Kidney epithelial cell (primary cell): ENCODE data around the gene PHLDA3. TPM values are rescaled to one million over a fixed set of nuclear protein-coding genes. Genes with fewer than 3 reads are reported as not detected.

Experiments
- DNase-seq: peaks from one replicate; pipeline ENCODE4 v3.0.0-alpha.2; 2010; ENCODE audit warnings: low read depth
- H3K27me3 ChIP-seq: 2 replicates; pipeline ENCODE4 v1.6.0; 2011; ENCODE audit warnings: low read length; ENCODE audit not compliant: control insufficient read depth, insufficient read depth
- H3K36me3 ChIP-seq: 2 replicates; pipeline ENCODE4 v1.5.1; 2011; ENCODE audit warnings: low read length; ENCODE audit not compliant: control insufficient read depth, insufficient read depth
- H3K4me3 ChIP-seq: 2 replicates; pipeline ENCODE4 v1.5.1; 2011; ENCODE audit warnings: low read depth, mild to moderate bottlenecking, control low read depth, low read length
- total RNA-seq: library from RNA; depleted of rRNA; stranded (reverse); fragments of >200 nt; gene quantifications from 2 replicates; pipeline ENCODE4 v1.2.3, GENCODE V29; 2015
- TF ChIP-seq, protein P1 (sequence below): IDR thresholded peaks from 2 replicates; pipeline ENCODE4 v1.5.1; 2011; ENCODE audit warnings: mild to moderate bottlenecking, moderate library complexity, low read length, control low read depth, inconsistent platforms; ENCODE audit not compliant: insufficient read depth, poor library complexity, severe bottlenecking

The PHLDA3 gene
- total RNA-seq, 1 donor from 2014 or later, result 130 TPM

DNA sequence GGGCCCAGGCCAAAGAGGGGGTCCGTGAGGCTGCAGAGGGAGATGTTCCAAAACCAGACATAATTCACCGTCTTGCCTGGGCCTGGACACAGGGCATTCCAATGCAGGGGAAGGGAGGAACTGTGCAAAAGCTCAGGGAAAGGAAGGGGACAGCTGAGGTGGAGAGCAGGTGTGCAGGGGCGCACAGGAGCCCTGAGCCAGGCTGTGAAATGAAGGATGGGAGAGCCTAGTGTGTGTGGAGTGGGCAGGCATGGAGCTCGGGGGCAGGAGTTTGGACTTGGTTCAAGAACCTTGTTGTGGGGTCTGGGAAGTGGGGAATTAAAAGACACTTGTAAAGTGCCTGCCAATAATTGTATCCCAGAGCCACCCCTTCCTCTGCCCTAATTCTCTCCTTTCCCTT is 49.7 kb downstream of the PHLDA3 start:
- TF ChIP-seq, protein P1, sequence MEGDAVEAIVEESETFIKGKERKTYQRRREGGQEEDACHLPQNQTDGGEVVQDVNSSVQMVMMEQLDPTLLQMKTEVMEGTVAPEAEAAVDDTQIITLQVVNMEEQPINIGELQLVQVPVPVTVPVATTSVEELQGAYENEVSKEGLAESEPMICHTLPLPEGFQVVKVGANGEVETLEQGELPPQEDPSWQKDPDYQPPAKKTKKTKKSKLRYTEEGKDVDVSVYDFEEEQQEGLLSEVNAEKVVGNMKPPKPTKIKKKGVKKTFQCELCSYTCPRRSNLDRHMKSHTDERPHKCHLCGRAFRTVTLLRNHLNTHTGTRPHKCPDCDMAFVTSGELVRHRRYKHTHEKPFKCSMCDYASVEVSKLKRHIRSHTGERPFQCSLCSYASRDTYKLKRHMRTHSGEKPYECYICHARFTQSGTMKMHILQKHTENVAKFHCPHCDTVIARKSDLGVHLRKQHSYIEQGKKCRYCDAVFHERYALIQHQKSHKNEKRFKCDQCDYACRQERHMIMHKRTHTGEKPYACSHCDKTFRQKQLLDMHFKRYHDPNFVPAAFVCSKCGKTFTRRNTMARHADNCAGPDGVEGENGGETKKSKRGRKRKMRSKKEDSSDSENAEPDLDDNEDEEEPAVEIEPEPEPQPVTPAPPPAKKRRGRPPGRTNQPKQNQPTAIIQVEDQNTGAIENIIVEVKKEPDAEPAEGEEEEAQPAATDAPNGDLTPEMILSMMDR, result no peak
- peaks cover 10% of the 10 kb centered on the region for H3K27me3 ChIP-seq
- no peaks in the 10 kb centered on the region for H3K36me3 ChIP-seq
- no peak for DNase-seq
- no peak overlapping the region for H3K4me3 ChIP-seq

DNA sequence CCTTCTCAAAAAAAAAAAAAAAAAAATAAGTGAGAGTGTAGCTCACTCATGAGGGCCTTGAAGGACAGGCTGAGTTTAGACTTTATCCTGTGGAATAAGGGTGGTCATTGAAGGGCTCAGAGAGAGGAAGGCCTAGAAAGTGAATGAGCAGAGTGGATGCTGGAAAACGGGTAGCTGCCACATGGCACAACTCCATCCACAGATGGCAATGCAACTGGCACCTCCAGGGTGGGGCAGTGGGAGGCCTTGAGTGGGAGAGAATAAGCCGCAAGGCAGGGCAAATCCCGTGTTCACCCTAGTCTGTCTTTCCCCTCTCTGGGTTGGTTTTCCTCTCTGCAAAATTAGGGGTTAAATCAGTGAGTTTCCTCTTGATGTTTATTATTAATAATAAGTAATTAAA is 50.5 kb downstream of the PHLDA3 start:
- Histone ChIP-seq H3K4me3 (no peak overlapping the region), H3K36me3 (no peaks in the 10 kb centered on the region), H3K27me3 (peaks cover 10% of the 10 kb centered on the region)
- TF ChIP-seq, protein P1, result no peak
- no peak for DNase-seq

Other genes with a start within 250 kb of the PHLDA3 start
- gene PKP1, start 185.7 kb downstream of the PHLDA3 start, total RNA-seq, result 8.7 and 11.6 TPM in 2 replicates
- 0.08 and 0.89 TPM in 2 replicates for gene TNNT2, start 91.5 kb downstream of the PHLDA3 start, total RNA-seq
- 36.1 and 38.9 TPM in 2 replicates for gene LAD1, start 69.9 kb downstream of the PHLDA3 start, total RNA-seq
- not detected in 2 replicates for gene TNNI1, start 47.5 kb downstream of the PHLDA3 start, total RNA-seq
- gene CSRP1, start 37.9 kb upstream of the PHLDA3 start, total RNA-seq, result 784 and 823 TPM in 2 replicates
- 37.1 and 43.0 TPM in 2 replicates for gene NAV1, start 69.9 kb upstream of the PHLDA3 start, total RNA-seq